GM12801 (cell line): Measurements from ENCODE around the gene TEX35.

Experiments
- CTCF ChIP-seq: IDR thresholded peaks from one replicate; pipeline ENCODE4 v1.5.1; 2011; ENCODE audit warnings: control low read depth; ENCODE audit not compliant: insufficient read length; ENCODE audit errors: extremely low read depth

Gene TEX35

GRCh38 chr1:178538192-178538916 is 25.4 kb downstream of the TEX35 start:
- TF ChIP-seq CTCF = no peak

GRCh38 chr1:178539291-178539690 is 26.4 kb downstream of the TEX35 start:
- no peak for TF ChIP-seq CTCF

GRCh38 chr1:178540204-178540603 is 27.3 kb downstream of the TEX35 start:
- TF ChIP-seq CTCF = no peak

- TF ChIP-seq CTCF = no peak
Observed at GRCh38 chr1:178540646-178541045, 27.7 kb downstream of the TEX35 start.

GRCh38 chr1:178541379-178541778 is 28.5 kb downstream of the TEX35 start:
- TF ChIP-seq CTCF = no peak

- TF ChIP-seq CTCF = no peak
Observed at GRCh38 chr1:178541829-178542553, 29.1 kb downstream of the TEX35 start.

- no peak for TF ChIP-seq CTCF
Observed at GRCh38 chr1:178542554-178543289, 29.8 kb downstream of the TEX35 start.
